Measurements from ENCODE around the gene CIAO2B.
"Not testable (repeated sequence)": the region's sequence is repeated elsewhere in the genome, so short reads cannot be mapped to it uniquely, and the experiment has no call there.

CIAO2B gene

GRCh38 chr16:66955363-66956153, 21.4 kb upstream of the CIAO2B start:
- DNase-seq: not testable (repeated sequence)

GRCh38 chr16:66954097-66954659, 20.0 kb upstream of the CIAO2B start:
- peak; percentile 71 for DNase-seq

- DNase-seq: no peak
Observed at GRCh38 chr16:66953462-66954096, 19.4 kb upstream of the CIAO2B start.

- no peak for DNase-seq
Observed at GRCh38 chr16:66952430-66953110, 18.4 kb upstream of the CIAO2B start.

GRCh38 chr16:66950971-66951790, 17.0 kb upstream of the CIAO2B start:
- no peak for DNase-seq

- no peak for DNase-seq
Observed at GRCh38 chr16:66950437-66950836, 16.2 kb upstream of the CIAO2B start.

GRCh38 chr16:66949472-66949871, 15.3 kb upstream of the CIAO2B start:
- DNase-seq: no peak

- DNase-seq: no peak
Observed at GRCh38 chr16:66948837-66949225, 14.6 kb upstream of the CIAO2B start.

- DNase-seq: peak; percentile 8
Observed at GRCh38 chr16:66948134-66948836, 14.1 kb upstream of the CIAO2B start.

GRCh38 chr16:66947302-66948065, 13.3 kb upstream of the CIAO2B start:
- DNase-seq: peak; percentile 84

- no peak for DNase-seq
Observed at GRCh38 chr16:66946974-66947301, 12.7 kb upstream of the CIAO2B start.

- no peak for DNase-seq
Observed at GRCh38 chr16:66946541-66946940, 12.3 kb upstream of the CIAO2B start.

- DNase-seq: no peak
Observed at GRCh38 chr16:66945939-66946338, 11.7 kb upstream of the CIAO2B start.

- not testable (repeated sequence) for DNase-seq
Observed at GRCh38 chr16:66944971-66945370, 10.8 kb upstream of the CIAO2B start.

GRCh38 chr16:66944054-66944441, 9.8 kb upstream of the CIAO2B start:
- DNase-seq: no peak

GRCh38 chr16:66943426-66944053, 9.3 kb upstream of the CIAO2B start:
- no peak for DNase-seq

GRCh38 chr16:66942981-66943380, 8.8 kb upstream of the CIAO2B start:
- DNase-seq: no peak

- DNase-seq: no peak
Observed at GRCh38 chr16:66940236-66940635, 6.0 kb upstream of the CIAO2B start.

- DNase-seq: no peak
Observed at GRCh38 chr16:66939366-66939765, 5.2 kb upstream of the CIAO2B start.

- DNase-seq: no peak
Observed at GRCh38 chr16:66937725-66938337, 3.6 kb upstream of the CIAO2B start.

Measured in inflammatory macrophage treated with lipopolysaccharide for 4 hours (primary cell).